Peyer's patch (tissue), 4 donors: ENCODE data around the gene KATNA1. TPM values are rescaled to one million over a fixed set of nuclear protein-coding genes. Genes with fewer than 3 reads are reported as not detected.

Experiments used
- DNase-seq, 3 donors: peaks; one replicate each; pipeline ENCODE4 v3.0.0-alpha.2; 2017 to 2019
- H3K27ac ChIP-seq, 4 donors: fragments of 200-600 bp; sonication (generic); one replicate each; pipeline ENCODE4 v1.5.1; 2016 to 2019
- H3K27me3 ChIP-seq, 2 donors: fragments of 200-600 bp; sonication (generic); one replicate each; pipeline ENCODE4 v1.5.1; 2019
- H3K36me3 ChIP-seq, 3 donors: fragments of 200-600 bp; sonication (generic); one replicate each; pipeline ENCODE4 v1.5.1; 2016 to 2019
- H3K4me1 ChIP-seq, 4 donors: fragments of 200-600 bp; sonication (generic); one replicate each; pipeline ENCODE4 v1.5.1; 2016 to 2019
- H3K4me3 ChIP-seq, 4 donors: fragments of 200-600 bp; sonication (generic); 1 replicate in 3 of 4; 2 replicates in 1 of 4; pipeline ENCODE4 v1.5.1; 2016 to 2019; ENCODE audit warnings: mild to moderate bottlenecking in 1 of 4
- H3K9me3 ChIP-seq, 4 donors: fragments of 200-600 bp; sonication (generic); one replicate each; pipeline ENCODE4 v1.5.1; 2016 to 2019; ENCODE audit warnings: mild to moderate bottlenecking in 1 of 4
- CTCF ChIP-seq, 6 experiments: fragments of 450-650 bp in 4 of 6; fragments of 200-600 bp in 2 of 6; sonication (generic) in 1 of 6; IDR thresholded peaks; one replicate each; pipeline ENCODE4 v1.5.1; 2017 to 2019; ENCODE audit warnings: antibody characterized with exemption in 6 of 6, mild to moderate bottlenecking in 3 of 6, moderate library complexity in 1 of 6
- POLR2A ChIP-seq, 2 donors: fragments of 450-650 bp; IDR thresholded peaks; one replicate each; pipeline ENCODE4 v1.5.1; 2017; ENCODE audit warnings: antibody characterized with exemption in 2 of 2, mild to moderate bottlenecking in 2 of 2, moderate library complexity in 2 of 2
- total RNA-seq, 4 donors: library from RNA; depleted of rRNA; stranded (reverse); fragments of >200 nt; gene quantifications; one replicate each; pipeline ENCODE4 v1.1.0, GENCODE V29; 2016

KATNA1 gene
- total RNA-seq, 4 donors from 2014 or later: 10.3 to 33.8 (median 15.0) TPM

GRCh38 chr6:149581349-149581748 is 67.2 kb downstream of the KATNA1 start:
- Histone ChIP-seq H3K27ac (no peak overlapping the region), H3K4me1 (no peaks in the 10 kb centered on the region), H3K27me3 (no peaks in the 10 kb centered on the region), H3K4me3 (no peak overlapping the region), H3K36me3 (peaks cover 0 to 65% (median 0%) of the 10 kb centered on the region in 3 donors), H3K9me3 (no peaks in the 10 kb centered on the region)
- TF ChIP-seq CTCF (IDR thresholded peaks at IDR 0.05) (no peak), POLR2A (IDR thresholded peaks at IDR 0.05) (no peak)
- no peak for DNase-seq

- H3K9me3 ChIP-seq: no peaks in the 10 kb centered on the region
- no peaks in the 10 kb centered on the region for H3K27me3 ChIP-seq
- TF ChIP-seq CTCF (IDR thresholded peaks at IDR 0.05): no peak
- no peak for TF ChIP-seq POLR2A (IDR thresholded peaks at IDR 0.05)
- DNase-seq: no peak
- H3K4me1 ChIP-seq: no peaks in the 10 kb centered on the region
- H3K36me3 ChIP-seq: peaks cover 0 to 63% (median 0%) of the 10 kb centered on the region in 3 donors
- H3K4me3 ChIP-seq: no peak overlapping the region
- H3K27ac ChIP-seq: no peak overlapping the region
Observed at GRCh38 chr6:149580880-149581279, 67.6 kb downstream of the KATNA1 start.

- Histone ChIP-seq H3K4me1 (peaks cover 0 to 18% (median 7%) of the 10 kb centered on the region in 4 donors), H3K9me3 (no peaks in the 10 kb centered on the region), H3K4me3 (no peak overlapping the region), H3K36me3 (no peaks in the 10 kb centered on the region), H3K27me3 (no peaks in the 10 kb centered on the region), H3K27ac (peak overlapping the region in 1 of 4 donors; percentile 25)
- TF ChIP-seq POLR2A (IDR thresholded peaks at IDR 0.05): no peak
- no peak for DNase-seq
Observed at GRCh38 chr6:149567945-149568585, 80.4 kb downstream of the KATNA1 start.

GRCh38 chr6:149567194-149567586 is 81.3 kb downstream of the KATNA1 start:
- Histone ChIP-seq H3K27ac (peak overlapping the region; percentile 88 to 93 (median 92)), H3K4me3 (peak overlapping the region; percentile 75 to 96 (median 92))
- no peak for TF ChIP-seq POLR2A (IDR thresholded peaks at IDR 0.05)
- TF ChIP-seq CTCF (IDR thresholded peaks at IDR 0.05): no peak

GRCh38 chr6:149566410-149567193 is 81.9 kb downstream of the KATNA1 start:
- TF ChIP-seq CTCF (IDR thresholded peaks at IDR 0.05): no peak
- TF ChIP-seq POLR2A (IDR thresholded peaks at IDR 0.05): peak; percentile 47 to 50
- H3K9me3 ChIP-seq: no peaks in the 10 kb centered on the region
- no peaks in the 10 kb centered on the region for H3K27me3 ChIP-seq
- DNase-seq: peak; percentile 60 to 78 (median 76)
- peak overlapping the region; percentile 75 to 96 (median 92) for H3K4me3 ChIP-seq
- H3K4me1 ChIP-seq: peaks cover 0 to 18% (median 7%) of the 10 kb centered on the region in 4 donors
- H3K27ac ChIP-seq: peak overlapping the region; percentile 88 to 93 (median 92)
- H3K36me3 ChIP-seq: no peaks in the 10 kb centered on the region

More at GRCh38 chr6:149567194-149567586, 81.3 kb downstream of the KATNA1 start:
- Histone ChIP-seq H3K36me3 (no peaks in the 10 kb centered on the region), H3K27me3 (no peaks in the 10 kb centered on the region), H3K4me1 (peaks cover 0 to 18% (median 7%) of the 10 kb centered on the region in 4 donors), H3K9me3 (no peaks in the 10 kb centered on the region)
- DNase-seq: no peak
